Sciatic nerve (tissue), 2 donors: ENCODE results near the gene TBPL1. TPM values are rescaled to one million over a fixed set of nuclear protein-coding genes. Genes with fewer than 3 reads are reported as not detected.

Source experiments
- ATAC-seq: fragments of 200-7000 bp; cut with Tn5 transposase; one replicate; pipeline ENCODE4 v1.9.1; 2020; ENCODE audit warnings: mild to moderate bottlenecking, moderate library complexity
- DNase-seq: peaks from one replicate; pipeline ENCODE4 v3.0.0-alpha.2; 2020; ENCODE audit warnings: low spot score
- intact Hi-C: fragments of 100-400 bp; cut with DNase I; formaldehyde crosslinking; loops from one replicate; pipeline ENCODE4 v1.14.2; 2022
- total RNA-seq: library from RNA; stranded (reverse); fragmentation: NEBNext Ultra II Directional; extraction: Animal tissue kit (Norgen Biotek cat#: 25700); gene quantifications from one replicate; pipeline ENCODE4 v1.2.1, GENCODE V29; 2021
- donor health status: DM: no; HTN: no; CAD: no.
- donor health status: DM: no; HTN: no; CAD: no.

Gene TBPL1
- total RNA-seq, 1 donor from 2014 or later: 18.5 TPM

GRCh38 chr6:134026597-134026996 lies 73.6 kb downstream of the TBPL1 start:
- ATAC-seq (no peak), DNase-seq (no peak)
- intact Hi-C loops: no loop called here

GRCh38 chr6:134028438-134028837 lies 75.4 kb downstream of the TBPL1 start:
- ATAC-seq: no peak
- intact Hi-C loops: no loop called here

GRCh38 chr6:134029495-134030455 lies 76.8 kb downstream of the TBPL1 start:
- intact Hi-C loops: no loop called here
- ATAC-seq: no peak
- DNase-seq: no peak

More at GRCh38 chr6:134028438-134028837, 75.4 kb downstream of the TBPL1 start:
- DNase-seq: no peak

GRCh38 chr6:134031696-134032255 lies 78.8 kb downstream of the TBPL1 start:
- ATAC-seq: no peak
- DNase-seq: no peak
- intact Hi-C loops: no loop called here

- intact Hi-C loops: no loop called here
- DNase-seq (no peak), ATAC-seq (no peak)
Observed at GRCh38 chr6:134034478-134034877, 81.5 kb downstream of the TBPL1 start.

- intact Hi-C loops: no loop called here
- ATAC-seq (no peak), DNase-seq (no peak)
Observed at GRCh38 chr6:134034961-134035822, 82.2 kb downstream of the TBPL1 start.

- ATAC-seq (no peak), DNase-seq (no peak)
- intact Hi-C loops: no loop called here
Observed at GRCh38 chr6:134035823-134036296, 82.8 kb downstream of the TBPL1 start.

GRCh38 chr6:134039116-134039515 lies 86.1 kb downstream of the TBPL1 start:
- ATAC-seq (no peak), DNase-seq (no peak)
- intact Hi-C loops: no loop called here

Other genes with a start within 250 kb of the TBPL1 start
- 0.80 TPM for gene TCF21, start 64.1 kb upstream of the TBPL1 start, total RNA-seq
- gene SLC2A12, start 99.4 kb downstream of the TBPL1 start, total RNA-seq: 2.2 TPM